ENCODE measurements around the gene MVB12B. TPM values are rescaled to one million over a fixed set of nuclear protein-coding genes. Genes with fewer than 3 reads are reported as not detected.

The MVB12B gene
- total RNA-seq, 1 experiment from 2014 or later, result 9.4 TPM

GRCh38 chr9:126438741-126439401 lies 112.2 kb downstream of the MVB12B start:
- intact Hi-C loops (cut with micrococcal nuclease; ENCODE audit: unreplicated experiment), result no loop called here
- H3K4me3 ChIP-seq (ENCODE audit: low read depth in 2 of 2, low read length in 2 of 2), result no peak overlapping the region
- ATAC-seq, result no peak
- H3K9me3 ChIP-seq (ENCODE audit: control insufficient read depth, insufficient read depth, low read depth, low read length), result no peaks in the 10 kb centered on the region
- H3K27ac ChIP-seq (ENCODE audit: low read length), result no peak overlapping the region
- CTCF ChIA-PET, result no interaction called here
- POLR2A ChIA-PET, result no interaction called here
- in situ Hi-C loops (cut with HindIII; ENCODE audit: low pct_unique_long_range_greater_than_20kb, low sequenced_read_pairs), result no loop called here
- no peaks in the 10 kb centered on the region for H3K27me3 ChIP-seq (ENCODE audit: control insufficient read depth, insufficient read depth, low read length)
- DNase-seq (ENCODE audit: low read depth, low spot score), result no peak
- no peaks in the 10 kb centered on the region for H3K4me1 ChIP-seq (ENCODE audit: control insufficient read depth, insufficient read depth, low read length)
- no TSS peak for BruUV-seq (replicated peaks)
- no peaks in the 10 kb centered on the region for H3K36me3 ChIP-seq (ENCODE audit: control insufficient read depth, insufficient read depth, low read length)
- TF ChIP-seq REST (IDR thresholded peaks at IDR 0.05; ENCODE audit: insufficient read depth in 1 of 2, low read depth in 2 of 2, low read length in 1 of 2), result no peak

GRCh38 chr9:126439402-126439765 lies 112.8 kb downstream of the MVB12B start:
- ATAC-seq, result no peak
- H3K4me1 ChIP-seq (ENCODE audit: control insufficient read depth, insufficient read depth, low read length), result no peaks in the 10 kb centered on the region
- ChIA-PET POLR2A (no interaction called here), CTCF (no interaction called here)
- no peaks in the 10 kb centered on the region for H3K27me3 ChIP-seq (ENCODE audit: control insufficient read depth, insufficient read depth, low read length)
- intact Hi-C loops (cut with micrococcal nuclease; ENCODE audit: unreplicated experiment) (no loop called here), in situ Hi-C loops (cut with HindIII; ENCODE audit: low pct_unique_long_range_greater_than_20kb, low sequenced_read_pairs) (no loop called here)
- no peak for DNase-seq (ENCODE audit: low read depth, low spot score)
- H3K4me3 ChIP-seq (ENCODE audit: low read depth in 2 of 2, low read length in 2 of 2), result no peak overlapping the region
- no peaks in the 10 kb centered on the region for H3K9me3 ChIP-seq (ENCODE audit: control insufficient read depth, insufficient read depth, low read depth, low read length)
- TF ChIP-seq POLR2AphosphoS5 (IDR thresholded peaks at IDR 0.05; ENCODE audit: low read depth, low read length), result no peak
- TF ChIP-seq TCF7L2 (IDR thresholded peaks at IDR 0.05; ENCODE audit: low read depth, low read length), result no peak
- TF ChIP-seq CTCF (IDR thresholded peaks at IDR 0.05), result no peak
- no peak for TF ChIP-seq SIN3A (IDR thresholded peaks at IDR 0.05; ENCODE audit: borderline replicate concordance, insufficient read depth, low read depth, low read length)
- no peak for TF ChIP-seq REST (IDR thresholded peaks at IDR 0.05; ENCODE audit: insufficient read depth in 1 of 2, low read depth in 2 of 2, low read length in 1 of 2)
- H3K36me3 ChIP-seq (ENCODE audit: control insufficient read depth, insufficient read depth, low read length), result no peaks in the 10 kb centered on the region
- H3K27ac ChIP-seq (ENCODE audit: low read length), result no peak overlapping the region
- no TSS peak for BruUV-seq (replicated peaks)
